ENCODE data around the gene RPGRIP1L. TPM values are rescaled to one million over a fixed set of nuclear protein-coding genes. Genes with fewer than 3 reads are reported as not detected.

The RPGRIP1L gene
- total RNA-seq, 1 donor from 2014 or later: 0.96 TPM

GRCh38 chr16:53601961-53602360, 101.7 kb downstream of the RPGRIP1L start:
- no peak overlapping the region for H3K4me3 ChIP-seq
- TF ChIP-seq CTCF (IDR thresholded peaks at IDR 0.05): no peak
- H3K4me1 ChIP-seq: no peaks in the 10 kb centered on the region
- DNase-seq (ENCODE audit: low spot score in 2 of 2): no peak
- H3K27me3 ChIP-seq: no peaks in the 10 kb centered on the region
- H3K9me3 ChIP-seq: no peaks in the 10 kb centered on the region
- no peak overlapping the region for H3K27ac ChIP-seq
- intact Hi-C loops (cut with DNase I): no loop called here
- peaks cover 0 to 16% of the 10 kb centered on the region in 2 donors for H3K36me3 ChIP-seq

- Histone ChIP-seq H3K27me3 (no peaks in the 10 kb centered on the region), H3K27ac (no peak overlapping the region), H3K9me3 (peaks cover 0 to 8% of the 10 kb centered on the region in 2 donors), H3K4me3 (no peak overlapping the region), H3K36me3 (peaks cover 0 to 16% of the 10 kb centered on the region in 2 donors), H3K4me1 (no peaks in the 10 kb centered on the region)
- TF ChIP-seq CTCF (IDR thresholded peaks at IDR 0.05): no peak
- no peak for DNase-seq (ENCODE audit: low spot score in 2 of 2)
- intact Hi-C loops (cut with DNase I): no loop called here
Measured at GRCh38 chr16:53600616-53601015, 103.0 kb downstream of the RPGRIP1L start.

GRCh38 chr16:53600126-53600525, 103.5 kb downstream of the RPGRIP1L start:
- intact Hi-C loops (cut with DNase I): no loop called here
- H3K36me3 ChIP-seq: peaks cover 0 to 13% of the 10 kb centered on the region in 2 donors
- H3K9me3 ChIP-seq: peaks cover 0 to 12% of the 10 kb centered on the region in 2 donors

GRCh38 chr16:53599548-53599947, 104.1 kb downstream of the RPGRIP1L start:
- H3K4me3 ChIP-seq: no peak overlapping the region
- intact Hi-C loops (cut with DNase I): no loop called here

More at GRCh38 chr16:53600126-53600525, 103.5 kb downstream of the RPGRIP1L start:
- Histone ChIP-seq H3K27me3 (no peaks in the 10 kb centered on the region), H3K4me1 (no peaks in the 10 kb centered on the region), H3K4me3 (no peak overlapping the region), H3K27ac (no peak overlapping the region)
- no peak for TF ChIP-seq CTCF (IDR thresholded peaks at IDR 0.05)
- DNase-seq (ENCODE audit: low spot score in 2 of 2): no peak

GRCh38 chr16:53598511-53599275, 105.0 kb downstream of the RPGRIP1L start:
- Histone ChIP-seq H3K27ac (no peak overlapping the region), H3K4me3 (no peak overlapping the region), H3K4me1 (no peaks in the 10 kb centered on the region), H3K9me3 (peaks cover 10 to 20% of the 10 kb centered on the region in 2 donors), H3K36me3 (peaks cover 0 to 6% of the 10 kb centered on the region in 2 donors), H3K27me3 (no peaks in the 10 kb centered on the region)
- DNase-seq (ENCODE audit: low spot score in 2 of 2): no peak
- intact Hi-C loops (cut with DNase I): no loop called here
- TF ChIP-seq CTCF (IDR thresholded peaks at IDR 0.05): no peak

More at GRCh38 chr16:53599548-53599947, 104.1 kb downstream of the RPGRIP1L start:
- no peaks in the 10 kb centered on the region for H3K27me3 ChIP-seq
- TF ChIP-seq CTCF (IDR thresholded peaks at IDR 0.05): no peak
- peaks cover 5 to 16% of the 10 kb centered on the region in 2 donors for H3K9me3 ChIP-seq
- no peaks in the 10 kb centered on the region for H3K4me1 ChIP-seq
- no peak overlapping the region for H3K27ac ChIP-seq
- peaks cover 0 to 10% of the 10 kb centered on the region in 2 donors for H3K36me3 ChIP-seq
- DNase-seq (ENCODE audit: low spot score in 2 of 2): no peak

Data from ascending aorta (tissue), 2 donors.